ENCODE measurements around the gene BTBD16. TPM values are rescaled to one million over a fixed set of nuclear protein-coding genes. Genes with fewer than 3 reads are reported as not detected.

Gene BTBD16
- 1.3 TPM for total RNA-seq

DNA sequence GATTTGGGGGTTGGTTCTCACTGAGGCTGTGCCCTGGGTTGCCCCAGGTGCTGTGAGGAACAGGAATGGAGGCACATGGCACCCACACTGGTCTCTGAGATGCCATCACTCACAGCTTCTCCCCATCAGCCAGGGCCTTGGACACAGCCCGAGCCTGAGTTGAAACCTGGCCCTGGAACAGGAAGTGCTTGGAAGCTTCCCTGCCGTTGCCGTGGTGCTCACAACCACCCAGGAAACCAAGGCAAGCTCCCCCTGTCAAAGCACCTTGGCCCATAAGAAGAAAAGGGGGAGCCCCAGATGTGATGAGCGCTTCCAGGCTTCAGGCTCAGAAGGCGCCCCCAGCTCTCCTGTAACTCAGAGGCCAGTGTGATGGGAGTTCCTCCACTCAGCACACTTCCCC lies at the start of gene BTBD16:
TSS of gene BTBD16 (plus strand) at position 221 of the 400 bp plus-strand sequence. CDS start 3,786 bp downstream, outside the sequence.
- DNase-seq, result no peak

- no peak for DNase-seq
These were observed 49.1 kb upstream of the BTBD16 start for GRCh38 chr10:122221958-122222357.

DNA sequence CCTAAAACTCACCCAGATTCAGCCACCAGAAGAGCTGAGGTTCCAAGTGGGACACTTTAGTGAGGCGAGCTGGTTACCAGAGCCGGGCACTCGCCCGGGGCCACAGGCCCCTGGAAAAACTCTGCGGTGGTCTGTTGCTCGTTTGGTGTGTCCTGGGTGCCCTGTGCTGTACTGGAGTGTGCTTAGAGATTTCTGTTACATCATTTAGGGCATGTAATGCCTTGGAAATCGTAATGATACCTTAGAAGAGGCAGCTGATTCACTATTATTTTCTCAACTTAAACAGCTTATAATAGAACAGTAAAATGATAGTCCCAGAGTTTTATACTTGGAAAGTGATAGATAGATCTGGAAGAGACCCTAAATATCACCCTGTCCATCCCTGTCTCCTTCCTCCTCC lies 48.5 kb upstream of the BTBD16 start:
- DNase-seq, result no peak

GRCh38 chr10:122224159-122224558 lies 46.9 kb upstream of the BTBD16 start:
- no peak for DNase-seq

DNA sequence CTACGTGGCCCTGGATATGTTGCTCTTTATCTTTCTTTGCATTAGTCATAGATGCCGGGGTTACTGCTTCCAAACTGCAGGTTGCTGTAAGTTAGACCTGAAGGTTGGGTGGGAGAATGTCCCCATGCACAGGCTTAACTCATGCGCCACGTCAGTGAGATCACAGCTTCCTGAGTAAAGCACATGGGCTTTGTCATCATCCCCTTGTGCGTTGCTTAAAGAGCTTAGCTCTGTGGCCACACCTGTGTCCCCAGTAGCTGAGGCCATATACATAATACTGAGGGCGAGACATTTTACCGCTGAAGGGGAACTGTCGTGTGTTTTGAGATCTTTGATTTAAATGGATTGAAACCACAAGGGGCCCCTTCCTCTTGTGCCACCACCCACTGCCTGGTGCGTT lies 45.8 kb upstream of the BTBD16 start:
- no peak for DNase-seq

GRCh38 chr10:122227754-122228153 lies 43.3 kb upstream of the BTBD16 start:
- DNase-seq, result no peak

DNA sequence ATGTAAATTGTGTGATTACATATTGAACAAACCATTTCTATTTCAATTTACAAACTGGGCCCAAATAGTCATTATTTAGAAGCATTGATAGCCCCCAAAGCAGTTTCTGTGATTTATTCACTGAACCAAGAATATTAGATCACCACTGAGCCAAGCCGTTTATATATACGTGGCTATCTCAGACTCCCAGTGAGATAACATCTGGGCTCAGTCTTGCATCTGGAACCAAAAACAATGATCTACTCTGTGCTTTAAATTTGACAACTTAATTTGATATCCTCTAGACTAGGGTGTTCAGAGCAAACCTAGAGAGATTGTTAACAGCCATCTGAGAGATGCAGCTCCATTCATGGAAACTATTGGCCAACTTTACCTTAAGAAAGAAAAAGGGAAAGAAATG lies 41.4 kb upstream of the BTBD16 start:
- DNase-seq, result peak; percentile 37

- DNase-seq, result no peak
These were observed 40.9 kb upstream of the BTBD16 start for GRCh38 chr10:122230222-122230621.

GRCh38 chr10:122232769-122233168 lies 38.3 kb upstream of the BTBD16 start:
- DNase-seq, result peak; percentile 74

DNA sequence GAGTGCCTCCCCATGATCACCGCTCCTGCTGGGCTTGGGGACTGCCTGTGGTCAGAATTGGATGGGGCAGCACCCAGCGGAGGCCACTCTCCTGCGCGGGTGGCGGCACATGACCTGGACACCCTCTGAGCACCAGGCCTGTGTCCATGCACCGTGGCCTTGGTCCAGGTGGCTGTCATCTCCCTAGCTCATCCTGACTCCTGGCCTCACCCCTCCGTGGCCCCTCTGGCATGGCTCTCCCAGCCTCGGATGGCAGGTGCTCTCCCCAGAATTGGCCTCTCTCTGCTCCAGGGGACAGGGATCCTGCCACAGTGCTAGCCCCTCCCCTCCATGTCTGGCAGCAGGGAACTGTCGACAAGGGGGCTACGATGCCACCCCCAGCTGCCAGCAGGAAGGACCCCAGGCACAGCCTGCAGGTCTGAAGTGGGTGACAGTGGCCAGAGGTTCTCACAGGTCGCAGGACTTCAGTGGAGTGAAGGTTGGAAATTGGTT lies 37.2 kb upstream of the BTBD16 start:
- DNase-seq, result no peak

- DNase-seq, result no peak
These were observed 36.7 kb upstream of the BTBD16 start for GRCh38 chr10:122234416-122234815.

DNA sequence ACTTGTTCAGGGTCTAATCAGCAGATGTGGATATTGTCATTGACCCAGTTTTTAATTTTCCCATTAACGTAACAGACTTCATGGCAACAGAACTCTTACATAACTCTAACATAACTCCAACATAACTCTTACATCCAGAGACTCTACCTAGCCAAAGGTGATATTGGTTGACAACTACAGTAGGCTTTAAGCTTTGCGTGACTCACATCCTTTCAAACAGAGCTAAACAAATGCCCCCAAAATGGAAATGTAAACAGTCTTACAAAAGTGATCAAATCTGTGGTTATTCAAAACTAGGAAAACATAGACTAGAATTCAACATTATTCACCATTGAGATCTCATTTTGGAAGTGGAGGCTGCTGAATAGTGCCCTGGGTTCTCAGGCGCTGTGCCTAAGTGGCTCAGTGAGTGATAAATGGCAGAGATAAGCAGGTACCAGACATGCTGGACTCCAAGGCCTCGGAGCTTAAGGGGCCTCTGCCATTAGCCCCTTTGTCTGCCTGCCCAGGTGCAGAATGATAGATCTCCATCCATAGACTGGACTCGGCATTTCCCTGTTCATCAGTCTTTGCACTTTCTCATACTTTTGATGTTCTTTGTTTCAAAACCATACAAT lies 34.3 kb upstream of the BTBD16 start:
- DNase-seq, result no peak

- DNase-seq, result no peak
These were observed 33.6 kb upstream of the BTBD16 start for GRCh38 chr10:122237331-122237990.

- DNase-seq, result peak; percentile 63
These were observed 31.4 kb upstream of the BTBD16 start for GRCh38 chr10:122239578-122240257.

GRCh38 chr10:122240401-122240800 lies 30.7 kb upstream of the BTBD16 start:
- DNase-seq, result no peak

GRCh38 chr10:122241836-122242235 lies 29.3 kb upstream of the BTBD16 start:
- DNase-seq, result no peak

GRCh38 chr10:122243550-122243949 lies 27.5 kb upstream of the BTBD16 start:
- peak; percentile 95 for DNase-seq

GRCh38 chr10:122244001-122244975 lies 26.8 kb upstream of the BTBD16 start:
- DNase-seq, result peak; percentile 94

DNA sequence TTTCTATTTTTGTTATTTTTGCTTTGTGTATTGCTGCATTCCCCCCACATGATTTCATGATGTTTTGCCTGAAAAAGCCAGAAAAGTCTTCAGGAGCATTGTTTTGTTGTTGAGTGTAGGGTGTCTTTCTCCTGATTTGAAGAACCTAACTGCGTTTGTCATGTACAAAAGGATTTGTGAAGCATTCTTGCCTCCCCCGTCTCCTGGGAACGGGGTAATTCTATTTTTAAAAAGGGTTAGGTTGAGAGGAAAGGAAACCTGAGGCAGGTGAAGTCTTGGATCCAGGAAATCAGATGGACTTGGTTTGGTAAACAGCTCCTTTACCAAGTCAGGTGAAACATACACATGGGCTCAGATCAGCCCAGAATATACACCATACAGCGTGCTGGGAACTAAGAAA lies 26.0 kb upstream of the BTBD16 start:
- no peak for DNase-seq

DNA sequence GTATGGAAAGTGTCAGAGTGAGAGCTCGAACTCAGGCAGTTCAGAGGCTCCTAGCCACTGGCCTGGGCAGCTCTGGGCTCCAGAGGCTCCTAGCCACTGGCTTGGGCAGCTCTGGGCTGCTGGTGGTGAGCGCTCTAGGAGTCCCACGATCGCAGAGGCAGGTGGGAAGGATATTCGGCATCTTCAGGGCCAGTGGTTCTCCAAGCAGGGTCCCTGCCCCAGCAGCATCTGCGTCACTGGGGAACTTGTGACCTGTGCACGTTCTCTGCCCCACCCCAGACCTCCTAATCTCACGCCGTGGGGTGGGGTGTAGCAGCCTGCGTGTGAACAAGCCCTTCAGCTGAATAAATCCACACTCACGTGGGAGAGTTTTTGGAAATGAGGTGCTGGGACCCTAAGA lies 25.2 kb upstream of the BTBD16 start:
- DNase-seq, result no peak

GRCh38 chr10:122246830-122247520 lies 24.1 kb upstream of the BTBD16 start:
- no peak for DNase-seq
